Measurements from ENCODE around the gene BCL2L11. TPM values are rescaled to one million over a fixed set of nuclear protein-coding genes. Genes with fewer than 3 reads are reported as not detected.

Gene BCL2L11
- total RNA-seq, 2 experiments from 2014 or later: 11.1 to 11.2 TPM

GRCh38 chr2:111156529-111156928 is 35.8 kb downstream of the BCL2L11 start:
- Mint-ChIP-seq H3K9me3 (no peaks in the 10 kb centered on the region), H3K27me3 (no peaks in the 10 kb centered on the region), H3K36me3 (ENCODE audit: low read depth) (peaks cover 15% of the 10 kb centered on the region), H3K27ac (peak overlapping the region; percentile 52), H3K4me3 (no peak overlapping the region), H3K4me1 (peaks cover 25% of the 10 kb centered on the region)
- POLR2A ChIA-PET: no interaction called here
- no peak for DNase-seq
- CTCF ChIA-PET: interaction anchor here (1.0 kb wide), 1 partner anchor 18 kb away, joined by 3 read pairs; no protein-coding TSS in a partner anchor

DNA sequence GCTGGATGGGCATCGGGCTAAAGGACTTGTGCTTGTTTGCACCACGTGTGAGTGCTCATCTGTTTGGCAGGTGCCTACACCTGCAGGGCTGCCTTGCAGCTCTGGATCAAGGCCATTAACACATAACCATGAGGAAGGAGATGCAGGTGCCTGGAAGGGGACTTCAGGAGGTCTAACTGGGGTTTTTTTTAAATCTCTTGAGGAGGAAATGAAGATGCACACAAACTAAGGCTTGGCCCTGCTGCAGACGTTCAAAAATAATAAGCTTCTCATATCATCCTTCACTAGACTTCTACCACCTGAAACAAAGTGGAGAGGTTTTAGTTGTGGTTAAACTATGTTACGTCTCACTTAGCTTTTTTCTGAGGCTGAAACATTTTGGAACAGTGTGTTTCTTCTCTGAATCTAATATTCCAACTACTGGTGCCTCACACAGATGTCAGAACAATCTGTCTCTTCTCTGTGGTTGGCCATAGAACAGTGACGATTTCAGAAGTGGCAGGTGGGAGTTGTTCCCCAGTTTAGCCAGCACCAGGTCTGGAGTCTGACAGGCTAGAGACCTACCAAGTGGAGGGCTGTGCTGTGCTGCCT is 36.5 kb downstream of the BCL2L11 start:
- H3K4me1 Mint-ChIP-seq: peaks cover 25% of the 10 kb centered on the region

DNA sequence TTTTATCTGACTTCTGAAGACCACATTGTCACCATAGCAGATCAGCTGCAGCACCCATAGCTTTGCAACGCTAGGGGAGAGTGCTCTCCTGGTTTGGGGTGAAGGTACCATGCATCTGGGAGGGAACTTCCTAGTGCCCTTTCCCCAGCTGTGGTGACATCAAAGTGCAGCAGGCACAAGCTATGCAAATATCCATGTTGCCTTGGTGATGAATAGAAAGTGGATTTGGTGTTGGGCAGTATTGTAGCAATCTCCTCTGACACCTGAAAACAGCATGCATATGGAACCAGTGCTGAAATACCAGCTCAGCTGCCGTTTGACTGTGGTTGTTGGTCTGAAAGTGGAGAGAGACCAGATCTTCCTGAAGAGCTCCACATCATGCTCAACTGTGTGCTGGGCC is 37.1 kb downstream of the BCL2L11 start:
- Mint-ChIP-seq H3K27ac (no peak overlapping the region), H3K4me3 (no peak overlapping the region), H3K9me3 (no peaks in the 10 kb centered on the region), H3K36me3 (ENCODE audit: low read depth) (peaks cover 15% of the 10 kb centered on the region), H3K4me1 (peaks cover 30% of the 10 kb centered on the region), H3K27me3 (no peaks in the 10 kb centered on the region)
- CTCF ChIA-PET: interaction anchor here (1.0 to 1.7 kb wide), 2 partner anchors 14 to 33 kb away, joined by 4 to 5 read pairs; no protein-coding TSS in a partner anchor
- DNase-seq: no peak
- POLR2A ChIA-PET: no interaction called here

More for the DNA sequence above, 36.5 kb downstream of the BCL2L11 start:
- no peaks in the 10 kb centered on the region for H3K27me3 Mint-ChIP-seq
- H3K9me3 Mint-ChIP-seq: no peaks in the 10 kb centered on the region
- peaks cover 11% of the 10 kb centered on the region for H3K36me3 Mint-ChIP-seq (ENCODE audit: low read depth)
- CTCF ChIA-PET: interaction anchor here (1.0 to 1.7 kb wide), 2 partner anchors 13 to 33 kb away, joined by 4 to 5 read pairs; no protein-coding TSS in a partner anchor
- peak overlapping the region; percentile 37 for H3K27ac Mint-ChIP-seq
- no peak for DNase-seq
- POLR2A ChIA-PET: no interaction called here
- H3K4me3 Mint-ChIP-seq: no peak overlapping the region

GRCh38 chr2:111159641-111160040 is 38.9 kb downstream of the BCL2L11 start:
- Mint-ChIP-seq H3K4me1 (peaks cover 37% of the 10 kb centered on the region), H3K36me3 (ENCODE audit: low read depth) (peaks cover 19% of the 10 kb centered on the region), H3K27me3 (peaks cover 2% of the 10 kb centered on the region), H3K4me3 (no peak overlapping the region), H3K9me3 (no peaks in the 10 kb centered on the region), H3K27ac (no peak overlapping the region)
- CTCF ChIA-PET: no interaction called here
- POLR2A ChIA-PET: no interaction called here
- DNase-seq: no peak

GRCh38 chr2:111160758-111161157 is 40.0 kb downstream of the BCL2L11 start:
- Mint-ChIP-seq H3K36me3 (ENCODE audit: low read depth) (peaks cover 25% of the 10 kb centered on the region), H3K4me3 (no peak overlapping the region), H3K9me3 (no peaks in the 10 kb centered on the region), H3K27me3 (peaks cover 2% of the 10 kb centered on the region), H3K27ac (no peak overlapping the region), H3K4me1 (peaks cover 34% of the 10 kb centered on the region)
- CTCF ChIA-PET: no interaction called here
- no peak for DNase-seq
- POLR2A ChIA-PET: no interaction called here

DNA sequence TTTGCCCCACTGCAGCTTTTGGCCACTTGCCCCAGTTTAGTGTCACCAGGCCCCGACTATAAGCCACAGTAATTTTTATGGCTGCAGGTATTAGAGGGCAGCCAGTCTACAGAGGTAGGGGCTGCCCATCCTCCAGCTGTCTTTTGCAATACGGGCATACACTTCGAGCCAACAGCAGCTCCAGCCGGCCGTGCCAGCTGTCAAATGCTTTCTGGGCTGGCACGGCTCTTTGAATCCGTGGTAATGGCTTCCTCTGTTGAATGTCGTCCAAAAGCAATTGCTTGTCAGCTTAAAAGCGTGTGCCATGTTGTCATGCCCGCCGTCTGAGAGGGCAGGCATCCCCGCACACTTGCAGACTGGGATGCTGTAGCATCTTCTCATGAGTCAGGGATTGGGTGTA is 41.3 kb downstream of the BCL2L11 start:
- POLR2A ChIA-PET: no interaction called here

DNA sequence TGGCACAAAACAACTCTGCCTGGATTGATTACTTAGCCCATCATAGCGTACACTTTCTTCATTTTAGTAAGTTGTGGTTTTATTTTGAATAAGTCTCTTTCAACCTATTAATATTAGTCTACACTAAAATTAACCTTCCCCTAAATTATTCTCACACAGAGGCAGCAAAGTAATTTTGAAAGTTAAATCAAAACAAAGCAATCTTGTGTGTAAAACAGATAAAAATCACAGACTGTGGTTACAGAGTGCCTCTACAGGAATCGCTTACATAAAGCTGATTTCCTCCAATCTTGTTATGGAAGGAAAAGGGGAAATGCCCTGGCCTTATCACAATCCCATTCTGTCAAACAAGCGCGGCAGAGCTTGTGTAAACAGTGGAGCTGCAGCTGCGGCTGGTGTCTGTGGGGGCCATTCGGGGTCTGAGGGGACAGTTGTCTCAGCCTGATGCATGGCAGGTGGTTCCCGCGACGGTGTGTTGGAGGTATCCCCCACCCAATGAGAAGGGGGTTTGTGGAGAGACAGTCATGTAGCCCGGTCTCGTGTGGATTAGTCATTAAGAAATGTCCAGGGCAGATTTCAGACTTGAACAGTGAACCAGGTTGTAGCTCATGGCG is 42.1 kb downstream of the BCL2L11 start:
- DNase-seq: no peak
- Mint-ChIP-seq H3K36me3 (ENCODE audit: low read depth) (peaks cover 19% of the 10 kb centered on the region), H3K4me3 (no peak overlapping the region), H3K9me3 (no peaks in the 10 kb centered on the region), H3K27me3 (peaks cover 2% of the 10 kb centered on the region), H3K4me1 (peaks cover 28% of the 10 kb centered on the region), H3K27ac (no peak overlapping the region)
- POLR2A ChIA-PET: no interaction called here
- CTCF ChIA-PET: interaction anchor here (1.9 kb wide), 1 partner anchor 11 kb away, joined by 3 read pairs; no protein-coding TSS in a partner anchor

More for the DNA sequence above, 41.3 kb downstream of the BCL2L11 start:
- CTCF ChIA-PET: interaction anchor here (0.8 to 1.9 kb wide), 2 partner anchors 12 kb away, joined by 3 read pairs; no protein-coding TSS in a partner anchor
- Mint-ChIP-seq H3K9me3 (no peaks in the 10 kb centered on the region), H3K27ac (no peak overlapping the region), H3K4me1 (peaks cover 29% of the 10 kb centered on the region), H3K27me3 (peaks cover 2% of the 10 kb centered on the region), H3K36me3 (ENCODE audit: low read depth) (peaks cover 20% of the 10 kb centered on the region), H3K4me3 (no peak overlapping the region)
- DNase-seq: no peak

GRCh38 chr2:111164078-111164477 is 43.4 kb downstream of the BCL2L11 start:
- H3K4me1 Mint-ChIP-seq: peaks cover 37% of the 10 kb centered on the region
- no peak for DNase-seq
- CTCF ChIA-PET: no interaction called here
- peaks cover 19% of the 10 kb centered on the region for H3K36me3 Mint-ChIP-seq (ENCODE audit: low read depth)
- H3K9me3 Mint-ChIP-seq: no peaks in the 10 kb centered on the region
- H3K4me3 Mint-ChIP-seq: no peak overlapping the region
- peaks cover 2% of the 10 kb centered on the region for H3K27me3 Mint-ChIP-seq
- POLR2A ChIA-PET: no interaction called here
- H3K27ac Mint-ChIP-seq: no peak overlapping the region

DNA sequence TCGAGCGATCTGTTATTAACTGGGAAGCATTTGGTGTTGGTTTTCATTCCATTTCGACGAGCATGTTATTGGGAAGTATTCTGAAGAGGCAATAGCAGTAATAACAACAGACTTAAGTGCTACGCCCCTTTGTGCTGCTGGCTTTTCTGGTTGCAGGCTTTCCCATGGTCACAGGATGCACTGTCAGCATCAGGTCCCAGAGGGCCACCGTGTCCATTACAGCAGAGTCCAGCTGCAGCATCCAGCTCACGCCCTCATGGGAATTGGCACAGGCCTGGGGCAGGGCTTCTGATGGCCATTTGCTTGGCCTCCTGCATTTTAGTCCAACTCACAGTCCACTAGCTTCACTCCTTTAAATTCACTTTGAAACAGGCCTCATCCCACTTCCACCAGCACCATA is 44.4 kb downstream of the BCL2L11 start:
- POLR2A ChIA-PET: no interaction called here
- peaks cover 37% of the 10 kb centered on the region for H3K4me1 Mint-ChIP-seq
- H3K36me3 Mint-ChIP-seq (ENCODE audit: low read depth): peaks cover 19% of the 10 kb centered on the region
- DNase-seq: no peak
- CTCF ChIA-PET: no interaction called here
- H3K9me3 Mint-ChIP-seq: no peaks in the 10 kb centered on the region
- no peak overlapping the region for H3K4me3 Mint-ChIP-seq
- peaks cover 6% of the 10 kb centered on the region for H3K27me3 Mint-ChIP-seq
- no peak overlapping the region for H3K27ac Mint-ChIP-seq

DNA sequence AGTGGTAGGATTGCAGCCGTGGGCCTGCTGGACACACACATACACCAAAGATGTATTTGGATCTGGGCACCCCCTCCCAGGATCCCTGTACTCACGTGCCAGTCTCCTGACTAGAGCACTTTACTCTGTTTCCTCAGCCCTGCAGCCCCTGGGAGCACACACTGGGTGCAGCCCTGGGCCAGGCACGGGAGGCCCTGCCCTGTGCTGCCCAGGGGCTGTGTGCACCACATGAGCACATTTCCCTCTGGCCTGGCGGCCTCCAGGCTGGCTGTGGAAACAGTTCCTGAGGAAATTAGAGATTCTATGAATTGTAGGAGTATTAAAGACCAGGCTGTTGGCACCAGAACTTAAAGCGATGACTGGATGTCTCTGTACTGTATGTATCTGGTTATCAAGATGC is 45.4 kb downstream of the BCL2L11 start:
- ChIA-PET POLR2A (no interaction called here), CTCF (no interaction called here)
- H3K9me3 Mint-ChIP-seq: no peaks in the 10 kb centered on the region
- no peak overlapping the region for H3K27ac Mint-ChIP-seq
- peaks cover 19% of the 10 kb centered on the region for H3K36me3 Mint-ChIP-seq (ENCODE audit: low read depth)
- H3K4me3 Mint-ChIP-seq: no peak overlapping the region
- DNase-seq: no peak
- H3K4me1 Mint-ChIP-seq: peaks cover 32% of the 10 kb centered on the region
- peaks cover 14% of the 10 kb centered on the region for H3K27me3 Mint-ChIP-seq

DNA sequence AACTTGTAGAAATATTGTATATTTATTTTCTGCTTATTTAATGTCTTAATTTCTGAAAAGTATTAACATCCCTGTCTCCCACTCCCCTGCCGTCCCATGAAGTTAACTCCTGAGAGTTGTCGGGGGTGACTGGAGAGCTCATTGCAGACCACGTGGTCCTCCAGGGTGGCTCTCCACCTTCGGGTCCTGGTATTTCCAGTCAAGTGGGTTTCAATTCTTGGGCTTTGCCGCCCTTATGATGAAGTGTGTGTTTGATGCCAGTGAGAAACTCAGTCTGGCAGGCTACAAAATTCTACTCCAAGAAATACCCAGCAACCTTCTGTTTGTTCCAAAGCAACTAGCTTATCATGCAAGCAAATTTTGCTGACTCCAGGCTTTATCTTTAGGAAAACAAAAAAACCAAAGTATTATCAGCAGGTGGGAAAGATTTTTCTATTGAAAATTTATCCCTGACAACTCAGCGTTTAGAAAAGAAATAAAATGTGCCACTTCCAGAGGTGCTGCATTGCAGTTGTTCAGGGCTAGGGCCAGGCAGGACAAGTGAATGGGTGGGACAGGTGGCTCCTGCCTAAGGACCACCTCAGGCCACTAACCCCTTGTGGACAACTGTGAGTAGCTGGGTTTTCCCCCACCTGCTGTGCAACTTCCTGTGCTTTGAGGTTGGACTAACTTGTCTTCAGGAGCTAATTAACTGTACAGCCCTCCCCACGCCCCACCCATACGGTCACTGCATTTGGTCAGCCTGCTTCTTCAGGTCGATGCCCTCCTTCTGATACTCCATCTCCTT is 46.6 kb downstream of the BCL2L11 start:
- Mint-ChIP-seq H3K36me3 (ENCODE audit: low read depth) (peaks cover 18% of the 10 kb centered on the region), H3K9me3 (no peaks in the 10 kb centered on the region), H3K27ac (no peak overlapping the region), H3K4me3 (no peak overlapping the region), H3K27me3 (peaks cover 22% of the 10 kb centered on the region), H3K4me1 (peaks cover 32% of the 10 kb centered on the region)
- ChIA-PET POLR2A (interaction anchor here (0.5 kb wide), 1 partner anchor 277 kb away, joined by 3 read pairs; no protein-coding TSS in a partner anchor), CTCF (interaction anchor here (1.0 to 2.7 kb wide), 3 partner anchors 11 to 42 kb away, joined by 3 to 7 read pairs (median 3); no protein-coding TSS in a partner anchor)
- DNase-seq: no peak

DNA sequence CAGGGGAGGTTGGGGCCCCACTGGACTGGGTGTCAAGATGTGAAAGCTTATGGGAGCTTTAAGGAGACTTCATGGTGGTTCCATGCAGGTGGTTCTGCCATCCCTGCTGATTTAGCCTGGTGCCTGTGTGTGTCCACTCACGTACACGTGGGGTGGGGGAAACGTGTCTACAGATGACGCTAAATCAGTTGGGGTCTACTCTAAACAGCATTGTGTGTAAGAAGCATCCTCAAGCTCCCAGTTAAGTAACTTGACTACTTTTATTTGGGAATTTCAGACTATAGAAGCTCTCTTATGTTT is 47.1 kb downstream of the BCL2L11 start:
- ChIA-PET POLR2A (no interaction called here), CTCF (interaction anchor here (1.0 to 2.7 kb wide), 3 partner anchors 11 to 43 kb away, joined by 3 to 7 read pairs (median 3); no protein-coding TSS in a partner anchor)
- DNase-seq: no peak
- Mint-ChIP-seq H3K27me3 (peaks cover 22% of the 10 kb centered on the region), H3K27ac (no peak overlapping the region), H3K4me1 (peaks cover 27% of the 10 kb centered on the region), H3K9me3 (no peaks in the 10 kb centered on the region), H3K4me3 (no peak overlapping the region), H3K36me3 (ENCODE audit: low read depth) (peaks cover 15% of the 10 kb centered on the region)
